Measurements from ENCODE around the gene POC1A.
"Not testable (repeated sequence)": the region's sequence is repeated elsewhere in the genome, so short reads cannot be mapped to it uniquely, and the experiment has no call there.

POC1A gene

DNA sequence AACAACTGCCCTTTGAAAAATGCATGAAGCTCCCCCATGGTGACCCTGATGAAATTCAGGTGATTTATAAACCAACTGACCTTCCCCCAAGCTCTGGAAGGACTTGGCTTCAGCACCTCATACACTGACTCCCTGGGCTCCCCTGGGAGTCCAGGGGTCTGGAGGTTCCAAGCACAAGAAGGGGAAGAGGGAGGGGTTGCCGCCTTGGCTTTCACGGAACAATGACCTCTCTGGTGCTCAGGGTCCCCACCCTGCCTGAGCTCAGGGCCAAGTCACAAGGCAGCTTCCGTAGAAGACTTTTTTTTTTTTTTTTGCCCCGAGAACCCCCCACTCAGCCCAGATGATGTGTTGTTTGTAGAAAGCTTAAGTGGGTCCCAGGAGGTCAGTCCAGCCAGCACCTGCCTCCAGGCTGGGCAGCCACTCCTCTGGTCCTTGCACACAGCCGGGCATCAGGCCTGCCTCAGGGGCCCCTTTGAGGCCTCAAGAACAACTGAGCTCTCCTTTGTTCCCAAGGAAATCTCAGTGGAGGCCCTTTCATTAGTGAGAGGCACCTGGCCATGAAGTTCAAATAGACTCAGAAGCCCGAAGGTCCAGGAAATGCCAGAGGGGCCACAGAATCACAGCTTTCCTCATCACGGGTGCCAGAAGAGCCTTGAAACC lies 29.7 kb upstream of the POC1A start:
- no peak for DNase-seq

DNA sequence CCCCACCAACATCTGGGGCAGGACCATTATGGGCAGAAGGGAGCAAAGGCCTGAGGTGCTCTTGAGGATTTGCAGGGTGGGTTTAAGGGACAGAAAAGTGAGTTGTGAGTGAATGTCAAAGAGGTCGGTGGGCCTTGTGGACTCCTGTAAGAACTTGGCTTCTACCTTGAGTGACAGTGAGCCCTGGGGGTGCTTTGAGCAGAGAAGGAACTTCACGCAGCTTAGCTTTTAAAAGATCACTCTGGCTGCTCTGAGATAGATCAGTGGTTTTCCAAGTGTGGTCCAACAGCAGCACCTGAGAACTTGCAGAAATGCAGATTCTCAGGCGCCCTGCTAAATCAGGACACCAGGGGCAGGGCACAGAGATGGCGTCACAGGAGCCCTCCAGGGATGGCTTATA lies 28.5 kb upstream of the POC1A start:
- DNase-seq: no peak

DNA sequence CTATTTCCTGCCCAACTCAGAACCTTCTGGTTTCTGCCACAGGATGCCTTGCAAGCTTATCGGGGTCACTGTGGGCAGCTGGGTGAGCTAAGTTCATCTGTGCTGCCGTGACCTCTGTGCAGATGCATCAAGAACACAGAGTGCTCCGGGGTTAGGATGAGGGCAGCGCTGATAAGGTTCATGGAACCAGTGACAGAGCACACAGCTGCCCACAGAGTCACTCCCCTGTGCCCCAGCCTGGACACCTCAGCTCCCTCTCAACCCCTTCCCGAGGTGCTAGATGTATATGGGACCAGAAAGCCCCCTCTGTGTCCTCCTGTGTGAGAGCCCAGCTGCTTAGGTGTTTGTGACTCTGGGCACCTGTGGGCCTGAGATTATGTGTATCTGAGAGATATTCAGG lies 28.0 kb upstream of the POC1A start:
- DNase-seq: no peak

DNA sequence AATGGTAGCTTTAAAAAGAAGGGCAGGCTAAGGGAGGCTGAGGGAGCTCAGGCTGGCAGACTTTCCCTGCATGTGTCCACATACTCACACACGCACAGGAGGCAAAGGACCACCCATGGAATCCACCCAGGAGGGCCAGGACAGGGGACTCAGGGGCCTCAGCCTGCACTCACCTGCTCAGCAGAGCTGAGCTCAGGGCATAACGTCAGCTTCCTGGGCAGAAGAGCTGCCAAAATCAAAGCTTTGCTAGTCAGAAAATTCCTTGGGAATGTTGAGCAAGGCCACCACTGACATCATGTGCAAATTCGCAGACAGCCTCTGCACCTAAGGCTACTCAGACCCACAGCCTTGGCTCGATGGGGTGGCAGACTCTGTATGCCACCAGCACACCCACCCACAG lies 27.3 kb upstream of the POC1A start:
- DNase-seq: no peak

DNA sequence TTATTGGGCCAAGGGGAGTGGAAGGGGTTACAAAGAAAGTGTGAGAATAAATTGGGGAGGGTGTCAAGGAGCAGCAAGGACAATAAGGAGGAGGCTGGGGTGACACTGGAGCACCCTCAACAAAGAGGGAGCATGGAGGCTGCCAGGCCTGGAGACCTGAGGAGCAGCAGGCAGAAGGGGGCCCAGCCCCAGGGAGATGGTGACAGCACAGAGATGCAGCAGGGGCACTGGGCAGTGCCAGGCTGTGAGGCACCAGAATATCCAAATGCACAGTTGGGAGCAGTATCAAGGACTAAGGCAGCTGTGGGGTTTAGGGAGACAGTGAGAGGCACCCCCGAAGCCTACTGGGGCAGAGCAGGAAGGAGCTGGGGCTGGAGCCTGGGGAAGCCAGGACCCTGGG lies 24.3 kb upstream of the POC1A start:
- DNase-seq: no peak

DNA sequence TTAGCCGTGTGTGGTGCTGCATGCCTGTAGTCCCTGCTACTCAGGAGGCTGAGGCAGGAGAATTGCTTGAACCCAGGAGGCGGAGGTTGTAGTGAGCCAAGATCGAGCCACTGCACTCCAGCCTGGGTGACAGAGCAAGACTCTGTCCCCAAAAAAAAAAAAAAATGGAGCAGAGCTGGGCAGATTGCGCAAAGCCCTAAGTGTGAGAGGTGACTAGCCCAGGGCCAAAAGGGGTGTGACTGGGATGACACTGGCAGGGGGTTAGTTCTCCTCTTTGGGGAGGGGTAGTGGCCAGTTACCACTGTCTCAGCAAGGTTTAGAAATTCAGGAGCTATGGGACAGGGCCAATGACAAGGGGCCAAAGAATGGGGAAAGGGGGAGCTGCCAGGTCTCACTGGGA lies 23.9 kb upstream of the POC1A start:
- DNase-seq: not testable (repeated sequence)

DNA sequence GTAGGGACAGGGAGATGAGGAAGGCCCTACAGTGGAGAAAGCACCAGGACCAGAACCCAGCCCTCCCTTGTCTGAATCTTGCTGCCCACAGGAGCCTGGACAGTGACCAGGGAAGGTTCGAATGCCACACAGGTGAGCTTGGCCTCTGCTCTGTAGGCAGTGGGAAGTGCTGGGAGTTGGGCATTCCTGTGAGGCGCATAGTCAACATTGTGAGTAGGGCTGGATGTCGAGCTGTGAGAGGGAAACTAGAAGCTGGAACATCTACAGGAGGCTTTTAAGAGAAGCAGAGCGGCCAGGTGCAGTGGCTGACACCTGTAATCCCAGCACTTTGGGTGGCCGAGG lies 23.4 kb upstream of the POC1A start:
- DNase-seq: no peak

DNA sequence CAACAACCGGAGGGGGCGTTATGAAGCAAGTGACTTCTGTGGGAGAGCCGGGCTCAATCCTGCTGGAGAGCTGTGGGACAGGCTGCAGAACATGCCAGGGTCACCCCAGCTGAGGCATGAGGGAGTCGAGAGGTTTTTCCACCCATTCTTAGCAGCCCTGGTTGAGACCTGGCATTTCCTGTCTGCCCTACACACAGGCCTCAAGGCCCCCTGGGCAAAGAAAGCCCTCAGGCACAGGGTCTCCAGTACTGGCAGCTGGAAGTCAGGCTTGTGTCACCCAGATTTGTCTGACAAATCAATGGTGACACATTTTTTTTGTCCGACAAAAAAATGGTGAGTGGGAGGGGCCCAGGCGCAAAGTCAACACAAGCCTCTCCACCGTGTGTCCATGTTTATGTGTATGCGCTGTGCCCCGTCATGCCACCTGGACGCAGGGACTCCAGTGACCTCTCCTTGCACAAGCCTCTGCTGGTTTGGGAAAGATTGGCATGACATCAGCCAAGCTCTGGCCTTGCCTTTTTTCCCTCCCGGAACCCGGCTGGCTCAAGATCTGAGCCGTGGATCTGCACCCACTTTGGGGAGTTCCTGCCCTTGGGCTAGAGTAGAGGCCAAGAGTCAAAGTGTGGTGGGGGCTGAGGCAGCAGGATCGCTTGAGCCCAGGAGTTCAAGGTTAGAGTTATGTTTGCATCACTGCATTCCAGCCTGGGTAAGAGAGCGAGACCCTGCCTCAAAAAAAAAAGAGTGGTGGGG lies 22.9 kb upstream of the POC1A start:
- DNase-seq: no peak

DNA sequence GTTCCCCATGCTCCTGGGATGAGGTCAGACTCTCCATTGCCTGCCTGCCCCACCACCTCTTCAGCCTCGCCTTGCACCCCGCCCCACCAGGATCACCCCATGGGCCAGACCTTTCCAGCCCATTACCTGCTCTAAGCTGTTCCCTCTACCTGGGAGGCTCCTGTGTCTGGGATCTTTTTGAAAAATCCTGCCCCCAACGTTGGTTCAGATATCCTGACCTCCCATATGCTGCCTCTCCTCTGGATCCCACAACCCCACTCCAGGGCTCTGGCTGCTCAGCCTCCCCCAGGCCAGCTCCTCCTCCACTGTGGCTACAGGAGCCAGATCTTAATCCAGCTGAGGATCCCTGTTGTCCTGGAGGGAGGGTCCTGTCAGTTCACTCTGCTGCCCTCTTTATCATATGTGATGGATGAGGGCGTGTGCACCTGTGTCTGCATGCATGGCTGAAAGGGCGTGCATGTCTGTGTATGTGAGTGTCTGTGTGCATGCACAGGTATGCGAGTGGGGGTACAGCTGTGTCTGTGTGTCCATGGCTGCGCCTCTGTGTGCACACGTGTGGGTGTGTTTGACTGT lies 22.0 kb upstream of the POC1A start:
- no peak for DNase-seq

DNA sequence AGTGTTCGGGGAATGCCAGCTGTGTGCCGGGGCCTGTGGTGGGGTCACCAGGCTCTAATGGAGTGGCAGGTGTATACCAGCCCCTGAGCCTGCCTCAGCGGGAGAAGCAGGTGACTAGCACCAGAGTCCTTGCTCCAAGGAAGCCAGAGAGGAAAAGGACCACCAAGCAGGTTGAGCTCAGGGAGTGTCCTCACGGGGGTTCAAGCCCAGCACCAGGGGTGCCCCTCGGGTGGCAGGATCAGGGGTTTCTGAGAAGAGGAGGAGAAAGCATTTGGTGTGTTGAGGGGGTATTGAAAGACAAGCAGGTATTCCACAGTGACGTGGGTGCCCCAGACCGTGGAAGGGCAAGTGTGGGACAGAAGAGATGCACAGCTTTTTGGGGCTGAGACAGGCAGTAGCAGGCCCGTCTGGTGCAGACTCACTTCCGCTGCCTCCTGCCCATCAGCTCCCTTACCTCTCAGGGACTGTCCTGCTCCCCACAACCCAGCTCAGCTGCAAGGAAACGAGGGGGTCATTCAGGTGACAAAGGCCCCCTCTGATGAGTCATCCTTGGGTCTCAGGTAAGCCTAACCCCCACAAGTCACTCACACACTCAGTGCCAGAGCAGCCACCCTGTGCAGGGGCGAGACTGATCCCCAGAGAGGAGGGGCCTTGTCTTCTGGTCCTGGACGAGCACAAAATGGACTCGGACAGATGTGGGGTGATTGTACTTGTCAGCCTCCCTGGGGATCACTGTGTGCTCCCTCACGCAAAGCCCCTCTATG lies 21.4 kb upstream of the POC1A start:
- no peak for DNase-seq

DNA sequence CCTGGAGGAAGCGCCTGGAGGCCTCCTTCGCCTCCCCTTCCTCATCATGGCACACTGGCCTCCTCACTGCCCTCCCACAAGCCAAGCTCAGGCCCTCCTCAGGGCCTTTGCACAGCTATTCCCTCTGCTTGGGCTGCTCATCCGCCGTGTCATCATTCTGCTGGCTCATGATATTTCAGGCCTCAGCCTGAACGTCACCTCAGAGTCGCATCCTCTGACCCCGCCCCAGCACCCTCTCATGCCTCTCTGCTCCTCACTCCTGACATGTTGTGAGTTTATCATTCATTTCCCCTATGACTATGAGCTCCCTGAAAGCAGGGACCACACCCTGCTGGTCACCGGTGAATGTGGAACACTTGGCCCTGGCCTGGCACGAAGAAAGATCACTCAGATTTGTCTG lies 20.7 kb upstream of the POC1A start:
- no peak for DNase-seq

DNA sequence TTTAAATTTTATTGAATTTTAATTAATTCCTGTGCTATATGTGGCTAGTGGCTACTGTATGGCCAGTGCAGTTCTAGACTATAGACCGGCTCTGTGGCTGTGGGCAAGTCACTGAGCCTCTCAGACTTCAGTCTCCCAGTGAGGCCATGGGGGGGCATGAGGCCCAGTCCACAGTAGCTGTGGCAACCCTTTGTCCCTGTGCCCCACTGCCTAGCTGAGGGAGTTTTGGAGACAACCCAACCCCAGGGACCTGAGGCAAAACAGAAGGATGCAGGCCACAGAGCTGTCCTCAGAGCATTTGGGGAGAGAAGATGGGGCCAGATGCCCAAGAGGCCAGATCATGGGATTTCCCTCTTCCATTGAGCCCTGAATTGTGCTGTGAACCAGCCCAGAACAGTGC lies 18.9 kb upstream of the POC1A start:
- no peak for DNase-seq

DNA sequence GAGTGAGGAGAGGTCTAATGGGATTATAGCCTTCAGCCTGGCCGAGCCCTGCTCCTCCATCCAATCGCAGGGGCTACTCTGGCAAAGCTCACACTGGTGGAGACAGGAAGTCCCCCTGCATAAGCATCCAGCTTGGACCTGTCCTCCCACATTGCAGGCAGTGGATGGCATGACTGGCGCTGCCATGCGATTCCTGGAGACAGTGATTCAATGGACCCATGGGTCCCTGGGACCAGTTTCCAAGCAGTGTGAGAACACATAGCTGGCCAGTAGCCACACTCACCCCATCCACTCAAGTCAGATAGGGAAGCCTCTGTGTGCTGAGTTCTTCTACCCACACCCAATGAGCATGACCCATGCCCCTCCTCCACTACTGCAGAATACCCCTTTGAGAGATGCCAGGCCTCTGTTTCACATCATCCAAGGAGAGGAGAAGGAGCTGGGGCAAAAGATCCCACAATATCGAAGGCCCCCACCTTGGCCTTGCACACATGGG lies 18.1 kb upstream of the POC1A start:
- DNase-seq: no peak

DNA sequence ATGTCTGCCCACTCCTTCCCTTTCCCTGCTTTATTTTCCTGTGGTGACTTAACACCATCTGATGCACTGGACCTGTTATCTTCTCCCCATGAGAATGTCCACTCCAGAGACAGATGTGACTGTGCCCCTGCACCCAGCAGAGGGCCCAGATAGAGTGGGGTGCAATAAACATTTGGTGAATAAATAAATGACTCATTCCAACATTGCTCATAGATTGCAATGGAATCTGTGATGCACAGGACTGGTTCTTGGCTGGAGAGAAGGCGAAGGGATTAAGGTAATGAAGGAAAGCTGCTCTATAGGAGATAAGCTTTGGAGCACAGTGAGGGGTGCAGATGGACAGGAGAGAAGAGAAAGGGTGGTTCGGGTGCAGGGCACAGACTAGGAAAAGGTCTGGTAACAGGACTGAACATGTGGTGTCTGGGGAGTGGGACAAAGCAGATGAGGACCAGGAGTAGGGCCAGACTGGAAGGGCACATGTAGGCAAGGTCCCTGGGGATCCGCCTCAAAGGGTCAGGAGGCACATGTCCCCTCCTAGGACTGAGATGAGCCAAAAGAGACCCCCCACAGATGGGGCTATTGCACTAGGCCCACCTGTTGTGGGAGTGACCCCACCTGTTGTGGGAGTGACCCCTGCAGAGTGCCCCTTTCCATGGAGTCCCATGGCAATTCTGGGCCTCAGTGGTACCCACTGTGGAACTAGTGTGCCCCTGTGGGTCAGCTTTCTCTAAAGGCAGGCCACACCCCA lies 17.5 kb upstream of the POC1A start:
- no peak for DNase-seq

DNA sequence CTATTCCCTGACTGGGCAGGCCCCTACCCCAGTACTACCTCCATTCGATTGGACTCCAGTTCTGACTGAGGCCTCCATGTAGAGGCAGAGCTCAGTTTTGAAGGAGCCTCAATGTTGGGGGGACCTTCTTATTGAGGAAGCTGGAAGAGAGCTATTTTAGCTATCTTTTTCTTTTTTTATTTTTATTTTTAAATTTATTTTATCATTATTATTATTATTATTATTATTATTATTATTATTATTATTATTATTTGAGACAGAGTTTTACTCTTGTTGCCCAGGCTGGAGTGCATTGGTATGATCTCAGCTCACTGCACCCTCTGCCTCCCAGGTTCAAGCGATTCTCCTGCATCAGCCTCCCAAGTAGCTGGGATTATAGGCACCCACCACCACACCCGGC lies 16.0 kb upstream of the POC1A start:
- DNase-seq: not testable (repeated sequence)

DNA sequence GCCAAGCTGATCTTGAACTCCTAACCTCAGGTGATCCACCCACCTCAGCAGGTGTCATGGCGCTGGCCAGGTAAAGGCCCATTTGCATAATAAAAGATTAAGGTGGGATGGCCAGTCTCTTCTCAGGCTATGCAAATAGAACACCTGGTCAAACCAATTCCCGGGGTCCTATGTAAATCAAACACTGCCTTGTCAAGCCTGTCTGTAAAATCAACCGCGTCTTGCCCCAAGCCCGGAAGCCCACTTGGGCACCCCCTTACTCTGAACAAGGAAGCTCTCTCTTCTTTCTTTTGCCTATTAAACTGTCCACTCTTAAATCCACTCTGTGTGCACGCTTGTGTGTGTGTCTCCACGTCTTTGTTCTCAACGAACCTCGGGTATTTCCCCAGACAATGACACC lies 13.0 kb upstream of the POC1A start:
- DNase-seq: no peak

DNA sequence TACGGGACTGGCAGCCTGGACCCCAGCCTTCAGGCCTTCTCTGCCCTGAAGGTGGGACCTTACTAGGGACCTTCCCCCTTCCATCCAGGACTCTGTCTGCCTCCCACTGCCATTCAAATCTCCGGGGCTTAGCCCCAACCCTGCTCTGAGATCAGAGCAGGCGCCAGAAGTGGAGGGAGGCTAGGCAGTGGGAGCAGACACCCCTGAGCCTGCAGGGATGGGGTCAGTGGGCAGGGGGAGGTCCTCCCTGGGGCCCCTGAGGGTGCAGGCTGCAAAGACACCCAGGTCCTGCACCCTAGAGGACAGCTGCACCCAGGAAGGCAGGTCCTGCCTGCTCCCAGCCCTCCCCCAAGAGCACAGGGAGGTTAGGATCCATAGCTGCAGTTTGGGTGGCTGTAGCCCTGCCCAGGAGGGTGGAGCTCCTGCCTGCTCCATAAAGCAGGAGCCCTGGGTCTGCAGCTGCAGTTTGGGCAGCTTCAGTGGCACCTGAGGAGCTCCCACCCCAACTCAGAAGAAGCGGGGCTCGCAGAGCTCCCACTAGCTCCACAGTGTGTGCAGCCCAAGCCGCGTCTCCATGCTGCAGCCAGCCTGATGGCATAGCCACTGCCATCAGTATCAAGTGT lies 8.1 kb upstream of the POC1A start:
- DNase-seq: no peak

DNA sequence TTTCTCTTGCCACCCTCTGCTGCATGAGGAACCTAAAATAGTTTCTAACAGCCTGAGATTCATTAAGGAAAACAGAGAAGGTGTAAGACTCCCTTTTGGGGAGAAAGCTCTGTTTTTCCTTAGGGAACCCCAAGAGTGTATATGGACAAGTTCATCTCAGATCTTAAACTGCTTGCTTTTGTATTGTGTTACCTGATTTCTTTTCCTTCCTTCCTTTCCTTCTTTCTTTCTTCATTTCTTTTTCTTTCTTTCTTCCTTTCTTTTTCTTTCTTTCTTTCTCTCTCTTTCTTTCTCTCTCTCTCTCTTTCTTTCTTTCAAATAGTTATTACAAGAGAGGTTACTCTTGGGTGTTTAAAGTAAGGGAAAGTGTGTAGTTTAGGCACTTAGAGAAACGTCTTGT lies 5.3 kb upstream of the POC1A start:
- no peak for DNase-seq

DNA sequence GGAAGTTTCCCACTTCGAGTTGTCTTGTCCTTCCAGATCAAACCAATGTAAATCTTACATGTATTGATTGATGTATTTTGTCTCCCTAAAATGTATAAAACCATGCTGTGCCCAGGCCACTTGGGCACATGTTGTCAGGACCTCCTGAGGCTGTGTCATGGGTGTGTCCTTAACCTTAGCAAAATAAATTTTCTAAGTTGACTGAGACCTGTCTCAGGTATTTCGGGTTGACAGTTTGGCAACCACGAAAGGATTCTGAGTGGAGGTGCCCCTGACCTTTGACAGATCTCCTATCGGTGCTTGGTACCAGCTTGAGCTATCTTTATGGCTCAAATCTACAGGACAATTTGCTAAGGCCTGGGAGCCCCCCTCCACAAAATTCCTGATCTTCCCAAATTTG lies 1.7 kb upstream of the POC1A start:
- no peak for DNase-seq

DNA sequence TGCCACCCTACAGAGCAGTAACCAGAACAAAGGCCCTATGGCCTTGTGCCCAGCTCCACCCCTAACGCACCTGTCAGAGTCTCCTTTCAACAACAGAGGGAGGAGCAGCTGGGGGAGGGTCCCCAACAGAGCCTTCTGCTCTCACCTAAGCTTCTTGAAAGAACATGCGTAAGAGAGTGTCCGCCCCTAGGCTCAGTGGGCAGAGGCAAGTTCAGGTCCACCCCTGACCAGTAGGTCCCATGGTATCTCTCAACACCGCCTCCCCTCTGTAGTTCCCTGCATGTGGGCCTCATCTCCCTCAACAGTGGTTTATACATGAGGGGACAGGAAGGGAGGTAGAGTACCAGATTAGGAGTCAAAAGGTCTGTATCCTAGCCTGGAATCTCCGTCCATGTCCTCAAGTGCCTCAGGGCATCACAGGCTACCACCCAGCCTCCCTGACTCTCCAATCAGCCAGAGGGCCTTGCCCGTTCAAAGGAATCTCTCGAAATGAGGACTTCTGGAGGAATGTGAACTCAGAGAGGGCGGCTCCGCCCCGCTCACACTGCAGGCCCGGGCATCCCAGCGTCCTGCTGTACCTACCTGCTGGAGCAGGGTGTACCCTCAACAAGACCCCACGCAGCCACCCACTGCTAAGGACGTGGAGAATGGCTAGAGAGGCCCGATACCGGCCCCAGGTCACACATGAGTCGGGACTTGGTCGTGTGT lies 680 bp downstream of the POC1A start:
- DNase-seq: peak; percentile 74

DNA sequence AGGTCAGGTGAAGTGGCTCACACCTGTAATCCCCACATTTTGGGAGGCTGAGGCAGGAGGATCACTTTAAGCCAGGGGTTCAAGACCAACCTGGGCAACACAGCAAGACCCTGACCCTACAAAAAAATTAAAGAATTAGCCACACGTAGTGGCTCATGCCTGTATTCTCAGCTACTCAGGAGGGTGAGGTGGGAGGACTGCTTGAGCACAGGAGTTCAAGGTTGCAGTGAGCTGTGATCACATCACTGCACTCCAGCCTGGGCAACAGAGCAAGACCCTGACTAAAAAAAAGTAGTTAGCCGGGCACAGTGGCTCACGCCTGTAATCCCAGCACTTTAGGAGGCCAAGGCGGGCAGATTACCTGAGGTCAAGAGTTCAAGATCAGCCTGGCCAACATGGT lies 2.2 kb downstream of the POC1A start:
- not testable (repeated sequence) for DNase-seq

DNA sequence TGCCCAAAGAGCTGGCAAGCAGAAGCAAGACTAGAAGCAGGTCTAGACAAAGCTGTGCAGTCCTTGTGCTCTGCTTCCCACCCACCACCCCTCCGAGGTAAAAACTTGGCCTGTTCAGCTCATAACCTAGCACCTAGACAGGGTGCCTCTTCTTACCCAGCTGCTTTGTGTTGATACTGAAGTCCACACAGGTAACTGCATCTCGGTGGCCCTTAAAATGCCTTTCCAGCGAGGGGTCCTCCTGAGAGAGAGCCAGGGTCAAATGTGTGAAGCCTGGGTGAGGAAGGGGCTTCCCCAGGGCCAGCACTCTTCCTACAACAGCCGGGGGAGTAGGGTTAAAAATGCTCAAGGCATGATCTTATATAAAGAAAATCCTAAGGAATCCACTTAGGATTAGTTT lies 3.4 kb downstream of the POC1A start:
- no peak for DNase-seq
